WTC11 (cell line): Measurements from ENCODE around the gene GNL3. TPM values are rescaled to one million over a fixed set of nuclear protein-coding genes. Genes with fewer than 3 reads are reported as not detected.

Experiments
- ATAC-seq: fragments of 200-7000 bp; cut with Tn5 transposase; 2 replicates; pipeline ENCODE4 v1.10.0; 2021; ENCODE audit warnings: mild to moderate bottlenecking, moderate library complexity
- CTCF ChIA-PET: fragments of 300-600 bp; sonication (Branson Sonifier 250); formaldehyde crosslinking; loops from one replicate; lab custom pipeline; 2021; ENCODE audit warnings: antibody characterized with exemption; lab: Charles Lee
- POLR2A ChIA-PET: fragments of 350-600 bp; sonication (Branson Sonifier 250); formaldehyde crosslinking; loops from one replicate; lab custom pipeline; 2021; ENCODE audit warnings: antibody characterized with exemption; lab: Charles Lee
- DNase-seq: peaks from one replicate; pipeline ENCODE4 v3.0.0; 2021; ENCODE audit warnings: low spot score
- H3K27ac Mint-ChIP-seq: 2 replicates; pipeline ENCODE4 v1.8.0; 2021; ENCODE audit warnings: mixed read lengths
- H3K27me3 Mint-ChIP-seq: 2 replicates; pipeline ENCODE4 v1.8.0; 2021; ENCODE audit warnings: low read depth, mild to moderate bottlenecking, moderate library complexity, mixed read lengths
- H3K36me3 Mint-ChIP-seq: 2 replicates; pipeline ENCODE4 v1.8.0; 2021; ENCODE audit warnings: mixed read lengths
- H3K4me1 Mint-ChIP-seq: 2 replicates; pipeline ENCODE4 v1.8.0; 2022; ENCODE audit warnings: mixed read lengths
- H3K4me3 Mint-ChIP-seq: 2 replicates; pipeline ENCODE4 v1.8.0; 2021; ENCODE audit warnings: mild to moderate bottlenecking, moderate library complexity, mixed read lengths
- H3K9me3 Mint-ChIP-seq: 2 replicates; pipeline ENCODE4 v1.8.0; 2021; ENCODE audit warnings: mixed read lengths
- CBFB ChIP-seq: sonication (generic); formaldehyde crosslinking; IDR thresholded peaks from 2 replicates; pipeline ENCODE4 v1.8.1; 2022; ENCODE audit warnings: mild to moderate bottlenecking, low read depth, missing genetic modification reagents
- CDX4 ChIP-seq: fragments of 250-450 bp; sonication (Bioruptor Pico); IDR thresholded peaks from 2 replicates; pipeline ENCODE4 v1.9.0; 2021; ENCODE audit warnings: moderate library complexity, mild to moderate bottlenecking, inconsistent platforms, borderline replicate concordance
- E2F4 ChIP-seq: sonication (generic); formaldehyde crosslinking; IDR thresholded peaks from 2 replicates; pipeline ENCODE4 v1.8.1; 2022; ENCODE audit warnings: low read depth, mild to moderate bottlenecking, moderate library complexity, missing genetic modification reagents, borderline replicate concordance
- E2F5 ChIP-seq: sonication (generic); formaldehyde crosslinking; IDR thresholded peaks from 2 replicates; pipeline ENCODE4 v1.8.1; 2022; ENCODE audit warnings: mild to moderate bottlenecking, moderate library complexity, missing genetic modification reagents
- FOXJ3 ChIP-seq: sonication (generic); formaldehyde crosslinking; IDR thresholded peaks from 2 replicates; pipeline ENCODE4 v1.9.0; 2021; ENCODE audit warnings: missing genetic modification reagents, mild to moderate bottlenecking, borderline replicate concordance
- FOXK1 ChIP-seq: sonication (generic); formaldehyde crosslinking; IDR thresholded peaks from 2 replicates; pipeline ENCODE4 v1.8.0; 2022; ENCODE audit warnings: mild to moderate bottlenecking, moderate library complexity, missing genetic modification reagents
- GRHL2 ChIP-seq: fragments of 250-450 bp; sonication (Bioruptor Pico); IDR thresholded peaks from 2 replicates; pipeline ENCODE4 v1.8.0; 2022; ENCODE audit warnings: mild to moderate bottlenecking, moderate library complexity; ENCODE audit not compliant: insufficient replicate concordance, severe bottlenecking
- HMGA2 ChIP-seq: fragments of 250-450 bp; sonication (Bioruptor Pico); IDR thresholded peaks from 2 replicates; pipeline ENCODE4 v1.4.0; 2021; ENCODE audit warnings: mild to moderate bottlenecking, moderate library complexity
- NFATC4 ChIP-seq: fragments of 250-450 bp; sonication (Bioruptor Pico); IDR thresholded peaks from 2 replicates; pipeline ENCODE4 v1.9.0; 2021; ENCODE audit warnings: mild to moderate bottlenecking
- NR1H2 ChIP-seq: sonication (generic); formaldehyde crosslinking; IDR thresholded peaks from 2 replicates; pipeline ENCODE4 v1.9.0; 2021; ENCODE audit warnings: mild to moderate bottlenecking, moderate library complexity, missing genetic modification reagents
- PRDM15 ChIP-seq: sonication (generic); formaldehyde crosslinking; IDR thresholded peaks from 2 replicates; pipeline ENCODE4 v1.8.0; 2022; ENCODE audit warnings: missing genetic modification reagents
- PREB ChIP-seq: sonication (generic); formaldehyde crosslinking; IDR thresholded peaks from 2 replicates; pipeline ENCODE4 v1.8.1; 2022; ENCODE audit warnings: mild to moderate bottlenecking, missing genetic modification reagents, moderate library complexity, borderline replicate concordance
- RELA ChIP-seq: sonication (generic); formaldehyde crosslinking; IDR thresholded peaks from 2 replicates; pipeline ENCODE4 v1.8.1; 2022; ENCODE audit warnings: missing genetic modification reagents, mild to moderate bottlenecking, borderline replicate concordance
- SMAD3 ChIP-seq: sonication (generic); formaldehyde crosslinking; IDR thresholded peaks from 2 replicates; pipeline ENCODE4 v1.8.0; 2022; ENCODE audit warnings: missing genetic modification reagents, mild to moderate bottlenecking, borderline replicate concordance
- STAT6 ChIP-seq: sonication (generic); formaldehyde crosslinking; conservative IDR thresholded peaks from 2 replicates; pipeline ENCODE4 v1.8.1; 2023; ENCODE audit warnings: mild to moderate bottlenecking, low read depth, missing genetic modification reagents, moderate library complexity
- TCF7 ChIP-seq: sonication (generic); formaldehyde crosslinking; IDR thresholded peaks from 2 replicates; pipeline ENCODE4 v1.8.0; 2022; ENCODE audit warnings: mild to moderate bottlenecking, low read depth, missing genetic modification reagents, moderate library complexity
- USF1 ChIP-seq: sonication (generic); formaldehyde crosslinking; IDR thresholded peaks from 2 replicates; pipeline ENCODE4 v1.8.0; 2022; ENCODE audit warnings: mild to moderate bottlenecking, missing genetic modification reagents
- ZBTB43 ChIP-seq: sonication (generic); formaldehyde crosslinking; IDR thresholded peaks from 2 replicates; pipeline ENCODE4 v1.8.1; 2023; ENCODE audit warnings: mild to moderate bottlenecking, missing genetic modification reagents
- ZMAT4 ChIP-seq: fragments of 250-450 bp; sonication (Bioruptor Pico); IDR thresholded peaks from 2 replicates; pipeline ENCODE4 v1.9.0; 2021; ENCODE audit warnings: mild to moderate bottlenecking
- ZNF416 ChIP-seq: fragments of 250-450 bp; sonication (Bioruptor Pico); IDR thresholded peaks from 2 replicates; pipeline ENCODE4 v1.9.0; 2021; ENCODE audit warnings: mild to moderate bottlenecking, inconsistent platforms
- total RNA-seq: library from RNA; stranded (reverse); gene quantifications from 3 replicates; pipeline ENCODE4 v1.2.3, GENCODE V29; 2021

Gene GNL3
- total RNA-seq, 1 experiment from 2014 or later: 180 TPM

GRCh38 chr3:52690560-52690959 is 4.7 kb downstream of the GNL3 start (continued):
- TF ChIP-seq NR1H2: no peak
- no peak for TF ChIP-seq E2F4 (CRISPR knock-in tag)
- no peak for TF ChIP-seq GRHL2 (CRISPR knock-in tag)
- TF ChIP-seq CDX4 (CRISPR knock-in tag): no peak
- no peak for TF ChIP-seq FOXK1 (CRISPR knock-in tag)

- POLR2A ChIA-PET: interaction anchor here (0.7 kb wide), 1 partner anchor 17 kb away, joined by 3 read pairs; no protein-coding TSS in a partner anchor
Measured at GRCh38 chr3:52693071-52693470, 7.2 kb downstream of the GNL3 start.

More at GRCh38 chr3:52693071-52693470, 7.2 kb downstream of the GNL3 start:
- DNase-seq (no peak), ATAC-seq (no peak)
- peaks cover 3% of the 10 kb centered on the region; the same call in 1 of the 2 replicates for H3K4me1 Mint-ChIP-seq
- H3K4me3 Mint-ChIP-seq: no peak overlapping the region
- CTCF ChIA-PET: interaction anchor here (0.8 kb wide), 1 partner anchor 99 kb away, joined by 3 read pairs; no protein-coding TSS in a partner anchor
- H3K9me3 Mint-ChIP-seq: no peaks in the 10 kb centered on the region
- no peaks in the 10 kb centered on the region for H3K27me3 Mint-ChIP-seq
- no peak overlapping the region for H3K27ac Mint-ChIP-seq
- H3K36me3 Mint-ChIP-seq: peaks cover 90% of the 10 kb centered on the region
- TF ChIP-seq STAT6: no peak
- TF ChIP-seq SMAD3: no peak
- no peak for TF ChIP-seq PREB (CRISPR knock-in tag)
- no peak for TF ChIP-seq ZBTB43 (CRISPR knock-in tag)
- no peak for TF ChIP-seq RELA (CRISPR knock-in tag)
- TF ChIP-seq USF1 (CRISPR knock-in tag): no peak
- TF ChIP-seq E2F5 (CRISPR knock-in tag): no peak
- TF ChIP-seq PRDM15 (CRISPR knock-in tag): no peak
- TF ChIP-seq HMGA2 (CRISPR knock-in tag): no peak
- no peak for TF ChIP-seq ZNF416
- TF ChIP-seq TCF7 (CRISPR knock-in tag): no peak
- no peak for TF ChIP-seq FOXJ3 (CRISPR knock-in tag)
- TF ChIP-seq ZMAT4 (CRISPR knock-in tag): no peak
- TF ChIP-seq NFATC4 (CRISPR knock-in tag): no peak
- no peak for TF ChIP-seq CBFB
